ENCODE results near the gene CUTC.
A peak's percentile ranks its signal among the peaks of the same experiment; 100 is the strongest.
"Not testable (repeated sequence)": the region's sequence is repeated elsewhere in the genome, so short reads cannot be mapped to it uniquely, and the experiment has no call there.

CUTC gene, protein sequence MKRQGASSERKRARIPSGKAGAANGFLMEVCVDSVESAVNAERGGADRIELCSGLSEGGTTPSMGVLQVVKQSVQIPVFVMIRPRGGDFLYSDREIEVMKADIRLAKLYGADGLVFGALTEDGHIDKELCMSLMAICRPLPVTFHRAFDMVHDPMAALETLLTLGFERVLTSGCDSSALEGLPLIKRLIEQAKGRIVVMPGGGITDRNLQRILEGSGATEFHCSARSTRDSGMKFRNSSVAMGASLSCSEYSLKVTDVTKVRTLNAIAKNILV

DNA sequence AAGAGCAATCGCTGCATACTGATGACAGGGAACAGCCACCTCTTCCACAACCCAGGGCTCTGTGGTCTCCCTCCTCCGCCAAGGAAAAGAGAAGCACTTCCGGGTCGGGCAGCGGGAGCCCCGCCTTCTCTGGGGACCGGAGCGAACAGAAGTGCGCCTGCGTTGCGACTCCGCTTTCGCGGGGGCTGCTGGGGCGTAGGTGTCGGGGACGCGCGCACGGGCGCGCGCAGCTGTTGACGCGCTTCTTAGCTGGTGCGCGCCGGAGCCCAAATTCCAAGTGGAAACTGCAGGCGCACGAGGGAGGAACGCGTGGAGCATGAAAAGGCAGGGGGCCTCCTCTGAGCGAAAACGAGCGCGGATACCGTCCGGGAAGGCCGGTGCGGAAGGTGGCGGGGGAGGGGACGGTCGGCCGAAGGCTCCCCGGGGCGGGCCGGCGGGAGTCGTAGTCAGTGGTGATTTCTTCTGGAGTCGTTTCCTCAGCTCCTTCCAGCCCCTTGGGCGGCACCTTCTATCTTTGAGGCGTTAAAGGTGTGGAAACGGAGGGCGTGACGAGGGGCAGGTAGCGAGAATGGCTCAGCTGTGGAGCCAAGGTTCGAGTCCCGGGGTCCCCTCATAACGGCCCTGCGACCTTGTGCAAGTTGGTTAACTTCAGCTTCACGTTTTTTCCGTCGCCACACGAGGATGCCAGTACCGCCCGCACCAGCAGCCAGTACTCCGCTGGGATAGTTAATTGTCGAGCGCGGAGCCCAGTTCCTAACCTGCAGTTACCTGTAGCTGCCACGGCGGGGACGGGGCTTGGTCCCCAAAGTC is at the start of gene CUTC, which contains the start of gene COX15:
Gene CUTC (plus strand): TSS at position 202 of the 810 bp plus-strand sequence. CDS start 115 bp downstream, at position 317.
Gene COX15 (minus strand): TSS at position 95 of the 810 bp plus-strand sequence. CDS start 78 bp downstream, at position 17.
- DNase-seq, result peak; percentile 64

DNA sequence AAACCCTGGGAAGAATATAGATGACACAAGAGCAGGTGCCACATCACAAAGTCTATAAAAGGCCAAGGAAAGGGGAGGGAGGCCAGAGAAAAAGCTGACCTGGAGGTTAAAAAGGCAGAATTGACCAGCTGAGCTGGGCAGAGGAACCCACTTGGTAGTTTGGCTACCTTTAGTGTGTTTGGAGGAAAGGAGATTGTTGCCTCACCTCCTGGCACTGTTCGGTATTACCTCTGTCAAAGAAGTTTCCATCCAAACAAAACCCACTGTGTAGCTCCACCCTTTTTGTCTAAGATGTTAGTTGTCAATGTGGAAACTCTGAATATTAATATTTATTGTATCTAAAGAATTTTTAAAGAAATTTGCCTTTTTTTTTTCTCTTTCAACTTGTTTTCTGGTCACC is 49.3 kb upstream of the CUTC start:
- DNase-seq, result no peak

DNA sequence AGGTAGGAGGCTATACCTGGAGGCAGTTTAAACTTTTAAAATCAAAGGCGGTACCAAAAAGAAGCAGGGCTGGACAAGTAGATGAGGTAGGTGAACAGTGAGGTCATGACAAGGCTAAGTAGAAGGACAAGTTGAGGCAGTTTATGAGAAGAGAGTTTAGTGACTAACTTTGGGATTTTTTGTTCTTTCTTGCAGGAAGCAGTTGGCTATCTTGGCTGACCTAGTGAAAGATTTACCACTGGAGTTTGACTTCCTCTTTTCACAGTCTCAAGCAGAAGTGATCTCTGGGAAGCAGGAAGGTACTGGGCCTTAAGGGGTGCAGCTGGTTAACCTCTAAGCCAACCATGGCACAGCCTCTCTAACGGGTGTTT is 46.5 kb upstream of the CUTC start:
- DNase-seq, result no peak

DNA sequence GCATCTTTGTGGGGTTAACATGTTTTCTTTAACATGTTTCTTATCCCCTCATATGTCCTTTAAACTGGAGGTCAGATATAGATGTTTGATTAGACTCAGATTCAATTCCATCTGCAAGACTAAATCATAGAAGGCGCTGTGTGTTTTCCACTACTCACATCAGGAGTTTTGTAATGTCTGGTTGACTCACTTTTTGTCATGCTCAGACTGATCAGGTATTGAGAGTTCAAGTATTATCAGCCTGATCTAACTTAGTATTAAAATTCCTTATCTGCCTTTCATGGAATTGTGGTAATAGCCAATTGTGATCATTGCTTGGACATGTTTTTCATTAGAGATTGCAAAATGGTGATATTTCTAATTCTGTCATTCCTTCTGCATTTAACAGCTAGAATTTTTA is 42.6 kb upstream of the CUTC start:
- DNase-seq, result no peak

DNA sequence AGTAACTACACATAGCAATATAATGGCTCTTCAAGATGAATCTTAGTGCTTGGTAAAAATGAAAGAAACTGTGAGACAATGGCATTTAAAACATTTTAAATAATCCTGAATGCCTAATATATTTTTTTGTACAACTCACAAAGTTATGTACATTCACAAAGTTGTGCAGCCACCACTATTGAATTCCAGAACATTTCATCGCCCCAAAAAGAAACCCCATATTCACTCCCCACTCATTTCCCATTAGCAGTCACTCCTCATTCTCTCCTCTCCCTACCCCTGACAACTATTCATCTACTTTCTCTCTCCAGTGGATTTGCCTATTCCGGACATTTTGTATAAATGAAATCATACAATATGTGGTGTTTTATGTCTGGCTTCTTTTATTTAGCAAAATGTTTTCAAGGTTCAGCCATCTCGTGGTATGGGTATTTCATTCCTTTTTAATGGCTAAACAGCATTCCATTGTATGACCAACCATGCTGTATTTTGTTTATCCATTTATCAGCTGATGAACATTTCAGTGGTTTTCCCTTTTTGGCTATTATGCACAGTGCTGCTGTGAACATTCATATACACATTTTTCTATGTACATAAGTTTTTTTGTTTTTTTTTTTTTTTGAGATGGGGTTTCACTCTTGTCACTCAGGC is 38.0 kb upstream of the CUTC start:
- no peak for DNase-seq

DNA sequence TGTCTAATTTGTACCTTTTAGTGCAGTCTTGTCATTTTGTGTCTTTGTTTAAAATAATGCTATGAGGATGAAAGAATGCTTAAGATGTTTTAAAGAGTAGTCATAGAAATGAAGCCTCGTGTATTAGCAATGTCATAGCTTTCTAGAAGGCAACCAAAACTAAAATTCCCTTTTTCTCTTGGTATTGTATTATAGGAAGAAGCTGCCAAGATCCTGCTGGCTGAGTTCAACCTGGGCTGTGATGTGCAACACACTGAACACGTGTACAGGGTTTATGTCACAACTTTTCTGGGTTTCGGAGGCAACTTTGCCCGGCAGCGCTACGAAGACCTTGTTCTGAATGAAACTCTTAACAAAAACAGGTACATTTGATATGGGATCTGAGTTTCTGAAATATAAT is 36.3 kb upstream of the CUTC start:
- no peak for DNase-seq

DNA sequence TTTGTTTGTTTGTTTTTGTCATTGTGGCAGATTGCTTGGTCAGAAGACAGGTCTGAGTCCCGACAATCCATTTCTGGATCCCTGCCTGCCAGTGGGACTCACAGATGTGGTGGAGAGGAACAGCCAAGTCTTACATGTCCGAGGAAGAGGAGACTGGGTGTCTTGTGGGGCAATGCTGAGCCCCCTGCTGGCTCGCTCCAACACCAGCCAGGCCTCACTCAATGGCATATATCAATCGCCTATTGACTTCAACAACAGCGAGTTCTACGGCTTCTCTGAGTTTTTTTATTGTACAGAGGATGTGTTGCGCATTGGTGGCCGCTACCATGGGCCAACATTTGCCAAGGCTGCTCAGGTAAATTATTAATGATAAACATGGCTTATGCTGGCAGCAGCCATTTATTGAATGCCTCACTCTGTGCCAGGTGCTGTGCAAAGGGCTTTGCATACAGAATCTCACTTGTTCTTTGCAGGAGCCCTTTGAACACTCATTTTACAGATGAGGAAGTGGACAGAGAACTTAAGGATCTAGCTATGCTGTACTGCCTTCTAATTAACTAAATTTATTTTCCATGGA is 33.4 kb upstream of the CUTC start:
- DNase-seq, result no peak

DNA sequence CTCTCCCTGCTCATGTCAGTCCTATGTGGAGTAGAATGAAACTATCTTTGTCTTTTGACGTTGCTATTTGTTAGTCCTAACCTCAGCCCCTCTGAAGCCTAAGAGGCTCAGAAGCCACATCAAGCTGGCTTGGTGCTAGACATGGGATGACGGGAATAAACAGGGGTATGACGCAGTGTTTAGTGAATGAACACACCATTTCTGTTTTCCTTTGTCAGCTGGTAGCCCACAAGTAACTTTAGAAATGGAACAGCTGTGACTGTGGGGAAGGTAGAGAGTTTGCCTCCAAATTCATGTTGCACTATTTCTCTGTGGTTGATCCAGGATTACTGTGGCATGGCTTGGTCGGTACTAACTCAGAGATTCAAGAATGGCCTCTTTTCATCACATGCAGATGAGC is 31.4 kb upstream of the CUTC start:
- no peak for DNase-seq

DNA sequence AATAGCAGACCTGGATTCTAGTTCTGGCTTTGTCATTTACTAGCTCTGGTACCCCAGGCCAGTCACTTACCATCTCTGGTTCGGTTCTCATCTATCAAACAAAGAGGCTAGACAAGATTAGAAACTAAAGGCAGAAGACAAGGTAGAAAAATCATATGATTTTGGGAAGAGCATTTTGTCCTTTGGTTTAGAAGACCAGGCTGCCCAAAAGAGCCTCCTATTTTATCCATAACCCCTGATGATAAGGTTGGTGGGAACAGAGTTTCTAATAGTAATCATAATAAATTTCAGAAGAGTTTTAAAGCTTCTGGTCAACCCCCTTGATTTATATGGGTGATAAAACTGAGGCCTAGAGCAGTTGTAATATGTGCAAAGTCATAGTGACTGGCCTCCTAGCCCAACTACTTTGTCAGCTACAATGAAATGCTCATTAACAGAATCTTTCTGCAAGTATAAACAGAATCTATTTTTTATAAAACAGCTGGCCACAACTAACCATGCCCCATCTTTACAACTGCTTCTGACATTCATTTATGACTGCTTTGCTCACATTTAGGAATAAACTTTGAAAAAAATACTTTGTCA is 23.5 kb upstream of the CUTC start:
- no peak for DNase-seq

DNA sequence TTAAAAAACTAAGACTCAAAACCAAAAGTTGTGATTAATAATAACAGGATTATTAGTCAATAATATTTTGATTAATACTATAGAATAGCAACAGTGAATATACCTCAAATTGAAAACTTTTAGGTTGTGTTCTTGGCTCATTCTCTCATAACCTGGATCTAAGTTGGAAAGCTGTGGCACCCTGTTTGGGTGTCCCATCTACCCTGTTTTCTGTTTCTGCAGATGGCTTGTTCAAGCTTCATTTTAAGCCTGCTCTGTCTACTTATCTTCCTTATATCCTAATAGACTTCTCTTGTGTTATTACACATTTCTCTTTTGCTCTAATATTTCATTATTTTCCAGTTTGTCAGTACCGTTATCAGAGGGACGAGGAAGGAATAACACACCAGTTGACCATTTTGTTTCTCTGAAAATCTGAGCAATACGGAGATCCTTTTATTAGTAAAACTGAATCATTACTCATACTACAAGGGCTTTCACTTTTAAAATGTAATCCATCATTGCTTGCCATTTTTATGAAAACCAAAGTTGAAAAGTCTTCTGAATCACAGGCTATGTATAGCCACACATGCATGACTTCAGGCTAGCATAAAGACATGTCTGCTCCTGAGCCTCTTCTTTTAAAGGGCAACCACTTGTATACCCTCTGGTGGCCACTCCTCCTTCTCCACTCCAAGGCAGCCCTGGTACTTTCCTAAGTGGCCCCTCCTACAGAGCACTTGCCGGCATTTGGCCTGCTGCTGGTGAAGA is 22.4 kb upstream of the CUTC start:
- DNase-seq, result no peak

DNA sequence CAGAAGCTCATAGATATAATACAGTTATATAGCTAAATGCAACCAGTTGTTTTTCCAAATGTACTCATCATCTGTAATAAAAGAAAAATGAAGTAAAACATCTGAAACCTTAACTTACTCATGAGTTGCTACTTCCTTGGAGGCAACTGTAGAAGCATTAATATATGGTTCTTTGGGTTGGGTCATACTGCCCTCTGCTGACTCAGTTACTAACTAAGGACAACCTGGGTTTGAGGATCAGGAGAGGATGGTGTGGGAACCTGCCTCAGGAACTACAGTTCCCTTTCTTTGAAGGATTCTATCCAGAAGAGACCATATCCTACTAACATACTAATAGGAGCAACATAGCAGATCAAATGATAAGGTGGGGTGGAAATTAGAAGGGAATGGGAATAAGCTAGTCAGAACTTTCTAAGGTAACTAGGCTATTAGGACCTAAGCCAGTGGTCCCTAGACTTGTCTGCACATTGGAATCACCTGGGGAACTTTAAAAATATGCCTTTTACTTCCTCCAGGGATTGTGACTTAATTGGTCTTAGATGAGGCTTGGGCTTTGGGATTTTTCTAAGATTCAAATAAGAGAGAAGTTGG is 20.8 kb upstream of the CUTC start:
- DNase-seq, result no peak

DNA sequence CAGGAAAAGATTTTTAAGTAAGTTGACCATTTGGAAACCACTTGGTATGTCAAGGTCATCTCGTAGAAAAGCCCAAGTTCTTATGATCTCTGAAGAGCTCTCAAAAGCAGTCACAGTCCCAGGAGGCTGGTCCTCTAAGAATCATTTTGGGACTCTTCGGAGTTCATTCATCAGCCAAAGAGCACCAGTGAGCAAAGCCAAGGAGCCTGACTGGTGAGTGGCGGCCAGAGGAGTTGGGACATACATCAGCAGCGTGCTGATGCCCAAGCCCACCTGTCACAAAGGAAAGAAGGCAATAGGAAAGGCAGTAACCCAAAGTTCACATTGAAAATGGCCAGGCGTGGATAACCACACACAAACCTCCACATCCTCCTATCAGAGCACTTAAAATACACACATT is 17.6 kb upstream of the CUTC start:
- no peak for DNase-seq

DNA sequence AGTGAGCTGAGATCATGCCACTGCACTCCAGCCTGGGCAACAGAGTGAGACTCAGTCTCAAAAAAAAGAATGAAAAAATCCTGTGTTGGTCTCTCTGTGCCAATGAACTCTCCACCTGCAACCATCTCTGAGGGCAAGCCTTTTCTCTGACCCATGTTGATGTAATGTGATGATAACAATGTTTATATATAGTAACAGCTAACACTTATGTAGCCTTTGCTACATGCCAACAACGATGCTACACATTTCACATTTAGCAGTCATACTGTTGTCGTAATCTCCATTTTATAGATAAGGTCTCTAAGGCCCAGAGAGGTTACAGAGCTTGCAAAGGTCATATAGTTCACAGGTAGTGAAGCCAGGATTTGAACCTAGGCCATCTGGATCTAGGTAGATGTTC is 11.6 kb upstream of the CUTC start:
- no peak for DNase-seq

DNA sequence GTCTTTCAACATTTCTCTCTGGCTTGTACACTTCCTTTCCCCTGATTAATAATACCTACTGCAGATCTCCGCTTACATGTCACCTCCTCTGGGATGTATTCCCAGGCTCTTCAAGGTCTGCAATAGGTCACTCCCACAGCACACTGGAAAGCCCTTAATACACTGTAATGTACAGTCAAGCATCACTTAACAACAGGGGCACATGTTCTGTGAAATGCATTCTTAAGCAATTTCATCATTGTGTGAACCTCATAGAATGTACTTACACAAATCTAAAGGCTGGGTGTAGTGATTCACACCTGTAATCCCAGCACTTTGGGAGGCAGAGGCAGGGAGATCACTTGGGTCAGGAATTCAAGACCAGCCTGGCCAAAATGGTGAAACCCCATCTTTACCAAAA is 2.0 kb upstream of the CUTC start:
- no peak for DNase-seq

DNA sequence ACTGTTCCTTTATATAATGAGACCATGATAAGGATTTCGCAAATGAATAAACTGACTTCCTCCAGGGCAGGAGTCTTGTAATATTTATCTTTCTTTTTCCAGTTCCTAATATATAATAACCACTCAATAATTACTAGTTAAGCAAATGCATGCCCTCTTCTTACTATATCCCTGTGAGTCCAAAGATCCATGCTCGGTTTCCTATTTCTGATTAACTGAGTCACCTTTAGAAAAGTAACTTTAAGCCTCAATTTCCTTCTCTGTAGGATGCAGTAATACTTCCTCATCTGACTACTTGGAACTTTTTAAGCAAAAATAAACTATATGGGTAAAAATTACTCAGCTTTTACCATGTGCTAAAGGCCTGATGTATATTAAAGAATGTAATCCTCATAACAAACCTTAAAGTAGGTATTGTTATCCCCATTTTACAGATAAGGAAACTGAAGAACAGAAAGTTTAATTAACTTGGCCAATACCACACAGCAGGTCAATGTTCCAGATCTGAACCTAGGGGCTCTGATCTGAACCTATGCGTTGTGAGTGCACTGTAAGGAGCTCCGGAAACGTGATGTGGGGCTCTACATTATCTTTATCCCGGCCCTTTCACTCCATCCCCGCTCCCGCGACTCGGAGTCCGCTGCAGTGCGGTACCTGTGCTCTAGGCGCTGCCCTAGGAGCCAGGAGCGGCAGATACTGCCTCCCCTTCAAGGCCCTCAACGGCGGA is 565 bp upstream of the CUTC start:
- no peak for DNase-seq

DNA sequence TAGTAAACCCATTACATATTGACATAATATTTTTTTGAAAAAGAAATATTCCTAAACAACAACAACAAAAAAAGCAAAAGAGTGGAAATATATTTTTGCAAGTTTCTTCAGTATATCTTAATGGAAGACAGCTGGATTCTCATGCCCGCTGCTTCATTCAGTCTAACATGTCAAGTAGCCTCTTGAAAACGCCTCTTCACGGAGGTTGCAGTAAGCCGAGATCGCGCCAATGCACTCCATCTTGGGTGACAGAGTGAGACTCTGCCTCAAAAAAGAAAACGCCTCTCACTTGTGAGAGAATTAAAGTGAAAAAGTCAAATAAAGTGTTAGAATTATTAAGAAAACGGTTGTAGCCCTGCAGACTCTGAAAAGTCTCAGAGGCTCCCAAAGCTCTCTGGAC is 1.3 kb downstream of the CUTC start:
- DNase-seq, result peak; percentile 40

DNA sequence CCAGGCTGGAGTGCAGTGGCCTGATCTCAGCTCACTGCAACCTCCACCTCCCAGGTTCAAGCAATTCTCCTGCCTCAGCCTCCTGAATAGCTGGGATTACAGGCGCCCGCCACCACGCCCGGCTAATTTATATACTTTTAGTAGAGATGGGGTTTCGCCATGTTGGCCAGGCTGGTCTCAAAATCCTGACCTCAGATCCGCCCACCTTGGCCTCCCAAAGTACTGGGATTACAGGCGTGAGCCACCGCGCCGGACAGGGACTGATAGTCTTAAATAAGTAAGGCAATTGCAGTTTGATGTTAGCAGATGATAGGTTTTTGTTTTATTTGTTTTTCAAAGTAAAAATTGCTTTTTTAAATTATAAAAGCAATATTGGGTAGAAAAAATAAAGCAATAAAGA is 2.1 kb downstream of the CUTC start:
- not testable (repeated sequence) for DNase-seq

DNA sequence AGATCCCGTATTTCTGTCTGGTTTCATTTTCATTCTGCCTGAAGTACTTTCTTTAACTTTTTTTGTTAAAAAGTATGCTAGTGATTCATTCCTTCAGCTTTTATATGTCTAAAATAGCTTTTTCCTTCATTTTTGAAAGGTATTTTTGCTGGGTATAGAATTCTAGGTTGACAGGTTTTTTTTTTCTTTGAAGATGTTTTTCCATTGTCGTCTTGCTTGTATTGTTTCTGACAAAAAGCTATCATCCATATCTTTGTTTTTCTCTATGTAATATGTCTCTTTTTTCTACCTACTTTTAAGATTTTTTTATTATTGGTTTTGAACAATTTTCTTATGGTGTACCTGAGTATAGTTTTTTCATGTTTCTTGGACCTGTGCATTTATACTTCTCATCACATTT is 8.2 kb downstream of the CUTC start:
- no peak for DNase-seq

DNA sequence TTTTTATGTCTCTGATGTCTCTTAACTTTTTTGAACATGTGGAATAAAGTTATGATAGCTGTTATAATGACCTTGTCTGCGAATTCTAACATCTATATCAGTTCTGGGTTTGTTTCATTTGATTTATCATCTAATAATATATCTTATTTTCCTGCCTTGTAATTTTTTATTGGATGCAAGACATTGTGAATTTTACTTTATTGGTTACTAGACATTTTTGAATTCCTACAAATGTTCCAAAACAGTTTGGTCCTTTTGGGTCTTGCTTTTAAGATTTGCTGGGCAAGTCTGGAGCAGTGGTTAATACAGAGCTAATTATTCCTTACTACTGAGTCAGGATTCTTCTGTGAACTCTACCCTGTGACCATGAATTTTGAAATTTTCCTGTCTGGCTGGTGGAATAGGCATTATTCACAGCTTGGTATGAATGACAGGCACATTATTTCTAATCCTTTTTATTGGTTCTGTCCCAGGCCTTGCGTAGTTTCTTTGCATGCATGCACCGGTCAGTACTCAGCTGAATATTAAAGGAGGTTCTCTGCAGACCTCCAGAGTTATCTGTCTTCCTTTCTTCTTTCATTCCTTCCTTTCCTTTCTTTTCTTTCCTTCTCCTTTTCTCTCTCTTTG is 9.0 kb downstream of the CUTC start:
- no peak for DNase-seq

DNA sequence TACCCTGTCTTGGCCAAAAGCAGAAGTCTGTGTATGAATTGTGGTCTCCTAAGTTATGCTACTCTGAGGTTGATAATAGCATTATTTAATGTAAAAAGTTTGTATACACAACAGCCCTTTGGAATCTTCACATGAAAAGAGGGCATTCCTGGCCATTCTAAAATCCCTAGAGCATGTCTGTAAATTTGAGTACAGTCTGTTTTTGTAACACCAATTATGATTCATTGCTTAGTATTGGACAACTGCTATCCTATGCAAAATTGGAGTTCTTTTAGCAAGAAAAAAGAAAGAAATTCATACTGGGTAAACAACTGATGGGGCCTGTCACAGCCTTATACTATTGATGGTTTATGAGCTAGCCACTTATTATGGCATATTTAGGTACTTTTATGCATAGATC is 10.2 kb downstream of the CUTC start:
- DNase-seq, result no peak

DNA sequence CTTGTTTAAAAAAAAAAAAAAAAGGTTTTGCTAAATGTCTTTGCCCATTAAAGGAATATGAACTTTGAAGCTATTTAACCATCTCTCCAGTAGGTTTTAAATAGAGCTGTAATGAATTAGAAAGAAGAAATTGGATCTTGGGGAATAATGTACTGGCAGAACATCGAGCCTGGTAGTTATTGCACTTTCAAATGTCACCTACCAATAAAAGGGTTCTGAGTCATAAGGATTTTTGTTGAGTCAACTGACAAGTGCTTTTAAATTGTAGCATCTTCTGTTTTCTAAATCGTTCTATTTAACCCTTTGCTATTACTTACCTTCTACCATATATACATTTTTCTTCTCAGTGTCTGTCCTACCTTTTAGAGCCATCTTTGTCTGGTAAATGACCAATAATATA is 10.7 kb downstream of the CUTC start:
- DNase-seq, result no peak
